Measurements from ENCODE around the gene STYXL1.

GRCh38 chr7:76011442-76011861 is 36.3 kb downstream of the STYXL1 start:
- TF ChIP-seq RAD21 (IDR thresholded peaks at IDR 0.05; ENCODE audit: low read depth) (no peak), TCF12 (IDR thresholded peaks at IDR 0.05; ENCODE audit: low read depth) (no peak), REST (IDR thresholded peaks at IDR 0.05; ENCODE audit: low read depth) (no peak), TEAD4 (IDR thresholded peaks at IDR 0.05) (no peak), CEBPB (IDR thresholded peaks at IDR 0.05) (no peak), FOXM1 (IDR thresholded peaks at IDR 0.05; ENCODE audit: borderline replicate concordance, low read depth) (no peak), EGR1 (IDR thresholded peaks at IDR 0.05) (no peak), NFIC (IDR thresholded peaks at IDR 0.05) (no peak), YY1 (IDR thresholded peaks at IDR 0.05; ENCODE audit: low read depth) (no peak), CREB1 (IDR thresholded peaks at IDR 0.05; ENCODE audit: low read depth) (no peak)
- TF ChIP-seq, protein P1, sequence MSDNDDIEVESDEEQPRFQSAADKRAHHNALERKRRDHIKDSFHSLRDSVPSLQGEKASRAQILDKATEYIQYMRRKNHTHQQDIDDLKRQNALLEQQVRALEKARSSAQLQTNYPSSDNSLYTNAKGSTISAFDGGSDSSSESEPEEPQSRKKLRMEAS (IDR thresholded peaks at IDR 0.05), result no peak
